Vagina (tissue), 2 donors: ENCODE measurements around the gene CDO1.

ENCODE experiments used
- POLR2A ChIP-seq, 2 donors: fragments of 450-650 bp; IDR thresholded peaks; one replicate each; pipeline ENCODE4 v1.6.1; 2017; ENCODE audit warnings: antibody characterized with exemption in 2 of 2, mild to moderate bottlenecking in 2 of 2, moderate library complexity in 2 of 2
- TF ChIP-seq, protein P1 (sequence below), 3 experiments: fragments of 450-650 bp in 2 of 3; fragments of 200-600 bp in 1 of 3; sonication (generic) in 1 of 3; IDR thresholded peaks; one replicate each; pipeline ENCODE4 v1.5.1; 2017 to 2019; ENCODE audit warnings: antibody characterized with exemption in 3 of 3, mild to moderate bottlenecking in 2 of 3, moderate library complexity in 2 of 3

- TF ChIP-seq, protein P1, sequence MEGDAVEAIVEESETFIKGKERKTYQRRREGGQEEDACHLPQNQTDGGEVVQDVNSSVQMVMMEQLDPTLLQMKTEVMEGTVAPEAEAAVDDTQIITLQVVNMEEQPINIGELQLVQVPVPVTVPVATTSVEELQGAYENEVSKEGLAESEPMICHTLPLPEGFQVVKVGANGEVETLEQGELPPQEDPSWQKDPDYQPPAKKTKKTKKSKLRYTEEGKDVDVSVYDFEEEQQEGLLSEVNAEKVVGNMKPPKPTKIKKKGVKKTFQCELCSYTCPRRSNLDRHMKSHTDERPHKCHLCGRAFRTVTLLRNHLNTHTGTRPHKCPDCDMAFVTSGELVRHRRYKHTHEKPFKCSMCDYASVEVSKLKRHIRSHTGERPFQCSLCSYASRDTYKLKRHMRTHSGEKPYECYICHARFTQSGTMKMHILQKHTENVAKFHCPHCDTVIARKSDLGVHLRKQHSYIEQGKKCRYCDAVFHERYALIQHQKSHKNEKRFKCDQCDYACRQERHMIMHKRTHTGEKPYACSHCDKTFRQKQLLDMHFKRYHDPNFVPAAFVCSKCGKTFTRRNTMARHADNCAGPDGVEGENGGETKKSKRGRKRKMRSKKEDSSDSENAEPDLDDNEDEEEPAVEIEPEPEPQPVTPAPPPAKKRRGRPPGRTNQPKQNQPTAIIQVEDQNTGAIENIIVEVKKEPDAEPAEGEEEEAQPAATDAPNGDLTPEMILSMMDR (IDR thresholded peaks at IDR 0.05), result peak in 2 of 3 experiments; percentile 34 to 39
- no peak for TF ChIP-seq POLR2A (IDR thresholded peaks at IDR 0.05)
Measured at GRCh38 chr5:115831163-115831768, 14.8 kb upstream of the CDO1 start.
